ENCODE measurements around the gene DPAGT1.

DNA sequence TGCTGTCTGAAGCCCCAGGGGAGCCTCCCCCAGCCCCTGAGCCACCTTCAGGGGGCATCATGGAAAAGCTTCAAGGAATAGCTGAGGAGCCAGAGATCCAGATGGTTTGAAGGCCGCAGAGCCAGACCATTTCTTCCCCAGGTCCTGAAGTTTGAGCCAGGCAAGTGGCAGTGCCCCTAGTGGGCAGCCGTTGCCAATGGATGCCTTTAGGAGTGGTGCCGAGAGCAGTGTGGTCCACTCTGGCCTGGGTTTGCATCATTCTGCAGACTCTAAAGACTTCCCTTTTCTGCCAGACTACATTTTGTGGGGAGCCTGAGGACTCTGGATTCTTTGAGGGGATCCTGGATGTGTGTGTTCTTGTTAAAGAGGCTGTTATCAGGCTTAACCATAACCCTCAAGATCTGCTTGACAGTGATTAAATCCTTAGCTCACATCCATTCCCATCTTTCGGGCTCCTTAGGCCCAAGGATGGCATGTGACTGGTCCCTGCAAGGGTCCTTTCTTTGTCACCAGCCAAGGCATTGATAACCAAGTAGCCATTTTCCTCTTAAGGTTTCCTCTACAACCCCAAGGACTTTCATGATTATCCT lies 32.8 kb upstream of the DPAGT1 start:
- TF ChIP-seq CTCF (IDR thresholded peaks at IDR 0.05) (peak in 1 of 4 experiments; percentile 20), POLR2A (IDR thresholded peaks at IDR 0.05) (no peak)

Measured in sigmoid colon (tissue), 3 donors.